GM12878 (cell line): Measurements from ENCODE around the gene CLASP2.

Experiments
- EP300 ChIP-seq, 2 experiments: fragments of 150-350 bp in 1 of 2; IDR thresholded peaks; 2 replicates each; pipeline ENCODE4 v1.6.1; 2011 to 2012; ENCODE audit warnings: low read depth in 2 of 2, low read length in 2 of 2, borderline replicate concordance in 1 of 2, improper control_type of control experiment in 1 of 2, inconsistent platforms in 1 of 2; ENCODE audit not compliant: control insufficient read depth in 1 of 2
- EZH2 ChIP-seq: IDR thresholded peaks from 2 replicates; pipeline ENCODE4 v1.6.1; 2012; ENCODE audit warnings: low read depth, mild to moderate bottlenecking, control low read depth, inconsistent platforms, low read length, borderline replicate concordance; ENCODE audit not compliant: control insufficient read depth
- FOS ChIP-seq: IDR thresholded peaks from 3 replicates; pipeline ENCODE4 v1.6.1; 2011; ENCODE audit warnings: borderline replicate concordance; ENCODE audit not compliant: insufficient read length; ENCODE audit errors: extremely low read depth
- JUNB ChIP-seq: IDR thresholded peaks from 2 replicates; pipeline ENCODE4 v1.6.1; 2016; ENCODE audit warnings: antibody characterized with exemption, mild to moderate bottlenecking
- MYC ChIP-seq: IDR thresholded peaks from 2 replicates; pipeline ENCODE4 v1.6.1; 2011; ENCODE audit warnings: mild to moderate bottlenecking, low read length, moderate library complexity, inconsistent platforms; ENCODE audit not compliant: insufficient read depth, insufficient replicate concordance, insufficient read length, severe bottlenecking
- SMC3 ChIP-seq: IDR thresholded peaks from 2 replicates; pipeline ENCODE4 v1.6.1; 2011; ENCODE audit warnings: low read length, improper control_type of control experiment, borderline replicate concordance
- STAT1 ChIP-seq: fragments of 450-650 bp; conservative IDR thresholded peaks from 2 replicates; pipeline ENCODE4 v1.6.1; 2014; ENCODE audit warnings: antibody characterized with exemption, mild to moderate bottlenecking
- ZNF274 ChIP-seq: IDR thresholded peaks from one replicate; pipeline ENCODE4 v1.8.0; 2011; ENCODE audit not compliant: insufficient read length, insufficient read depth
- TF ChIP-seq, protein P1 (sequence below): IDR thresholded peaks from 2 replicates; pipeline ENCODE4 v1.6.1; 2012; ENCODE audit warnings: improper control_type of control experiment, low read depth, low read length; ENCODE audit not compliant: insufficient replicate concordance
- TF ChIP-seq, protein P2 (sequence below), 3 experiments: IDR thresholded peaks in 2 of 3; conservative IDR thresholded peaks in 1 of 3; 2 replicates each; pipeline ENCODE4 v1.5.1; 2011; ENCODE audit warnings: low read depth in 3 of 3, low read length in 3 of 3, mild to moderate bottlenecking in 3 of 3, control low read depth in 2 of 3, moderate library complexity in 2 of 3, inconsistent platforms in 1 of 3, mixed read lengths in 1 of 3; ENCODE audit not compliant: control insufficient read depth in 2 of 3, insufficient read depth in 1 of 3; ENCODE audit errors: extremely low read depth in 1 of 3
- TF ChIP-seq, protein P3 (sequence below): IDR thresholded peaks from 2 replicates; pipeline ENCODE4 v1.6.1; 2012; ENCODE audit warnings: low read depth, low read length, improper control_type of control experiment
- TF ChIP-seq, protein P4 (sequence below): fragments of 450-650 bp; IDR thresholded peaks from 2 replicates; pipeline ENCODE4 v1.6.1; 2016; ENCODE audit warnings: mild to moderate bottlenecking
- TF ChIP-seq, protein P5 (sequence below): fragments of 450-650 bp; IDR thresholded peaks from 2 replicates; pipeline ENCODE4 v1.6.1; 2017; ENCODE audit warnings: antibody characterized with exemption, mild to moderate bottlenecking, moderate library complexity
- TF ChIP-seq, protein P6 (sequence below): fragments of 450-650 bp; IDR thresholded peaks from 2 replicates; pipeline ENCODE4 v1.6.1; 2014; ENCODE audit warnings: mild to moderate bottlenecking

DNA sequence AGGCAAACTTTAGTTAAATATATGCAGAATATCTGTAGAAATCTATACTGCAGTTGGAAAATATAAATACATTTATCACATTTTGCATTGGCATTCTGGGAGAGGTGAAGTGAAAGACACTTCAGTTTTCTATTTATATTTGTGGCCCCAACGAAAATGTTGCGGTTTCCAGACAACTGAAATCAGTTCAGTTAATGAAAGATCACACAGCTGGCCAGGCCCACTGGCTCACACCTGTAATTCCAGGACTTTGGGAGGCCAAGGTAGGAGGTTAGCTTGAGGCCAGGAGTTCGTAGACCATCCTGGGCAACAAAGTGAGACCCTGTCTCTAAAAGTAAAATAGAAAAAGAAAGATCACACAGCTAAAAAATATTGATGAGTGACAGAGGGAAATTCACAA, 11.9 kb upstream of the CLASP2 start:
- TF ChIP-seq, protein P1, sequence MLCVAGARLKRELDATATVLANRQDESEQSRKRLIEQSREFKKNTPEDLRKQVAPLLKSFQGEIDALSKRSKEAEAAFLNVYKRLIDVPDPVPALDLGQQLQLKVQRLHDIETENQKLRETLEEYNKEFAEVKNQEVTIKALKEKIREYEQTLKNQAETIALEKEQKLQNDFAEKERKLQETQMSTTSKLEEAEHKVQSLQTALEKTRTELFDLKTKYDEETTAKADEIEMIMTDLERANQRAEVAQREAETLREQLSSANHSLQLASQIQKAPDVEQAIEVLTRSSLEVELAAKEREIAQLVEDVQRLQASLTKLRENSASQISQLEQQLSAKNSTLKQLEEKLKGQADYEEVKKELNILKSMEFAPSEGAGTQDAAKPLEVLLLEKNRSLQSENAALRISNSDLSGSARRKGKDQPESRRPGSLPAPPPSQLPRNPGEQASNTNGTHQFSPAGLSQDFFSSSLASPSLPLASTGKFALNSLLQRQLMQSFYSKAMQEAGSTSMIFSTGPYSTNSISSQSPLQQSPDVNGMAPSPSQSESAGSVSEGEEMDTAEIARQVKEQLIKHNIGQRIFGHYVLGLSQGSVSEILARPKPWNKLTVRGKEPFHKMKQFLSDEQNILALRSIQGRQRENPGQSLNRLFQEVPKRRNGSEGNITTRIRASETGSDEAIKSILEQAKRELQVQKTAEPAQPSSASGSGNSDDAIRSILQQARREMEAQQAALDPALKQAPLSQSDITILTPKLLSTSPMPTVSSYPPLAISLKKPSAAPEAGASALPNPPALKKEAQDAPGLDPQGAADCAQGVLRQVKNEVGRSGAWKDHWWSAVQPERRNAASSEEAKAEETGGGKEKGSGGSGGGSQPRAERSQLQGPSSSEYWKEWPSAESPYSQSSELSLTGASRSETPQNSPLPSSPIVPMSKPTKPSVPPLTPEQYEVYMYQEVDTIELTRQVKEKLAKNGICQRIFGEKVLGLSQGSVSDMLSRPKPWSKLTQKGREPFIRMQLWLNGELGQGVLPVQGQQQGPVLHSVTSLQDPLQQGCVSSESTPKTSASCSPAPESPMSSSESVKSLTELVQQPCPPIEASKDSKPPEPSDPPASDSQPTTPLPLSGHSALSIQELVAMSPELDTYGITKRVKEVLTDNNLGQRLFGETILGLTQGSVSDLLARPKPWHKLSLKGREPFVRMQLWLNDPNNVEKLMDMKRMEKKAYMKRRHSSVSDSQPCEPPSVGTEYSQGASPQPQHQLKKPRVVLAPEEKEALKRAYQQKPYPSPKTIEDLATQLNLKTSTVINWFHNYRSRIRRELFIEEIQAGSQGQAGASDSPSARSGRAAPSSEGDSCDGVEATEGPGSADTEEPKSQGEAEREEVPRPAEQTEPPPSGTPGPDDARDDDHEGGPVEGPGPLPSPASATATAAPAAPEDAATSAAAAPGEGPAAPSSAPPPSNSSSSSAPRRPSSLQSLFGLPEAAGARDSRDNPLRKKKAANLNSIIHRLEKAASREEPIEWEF: no peak
- TF ChIP-seq ZNF274 (no peak), MYC (no peak), JUNB (no peak), EZH2 (no peak), EP300 (IDR thresholded peaks at IDR 0.05; ENCODE audit: borderline replicate concordance in 1 of 2, control insufficient read depth in 1 of 2, low read depth in 2 of 2, low read length in 2 of 2) (no peak), STAT1 (no peak), SMC3 (no peak), FOS (no peak)
- TF ChIP-seq, protein P2, sequence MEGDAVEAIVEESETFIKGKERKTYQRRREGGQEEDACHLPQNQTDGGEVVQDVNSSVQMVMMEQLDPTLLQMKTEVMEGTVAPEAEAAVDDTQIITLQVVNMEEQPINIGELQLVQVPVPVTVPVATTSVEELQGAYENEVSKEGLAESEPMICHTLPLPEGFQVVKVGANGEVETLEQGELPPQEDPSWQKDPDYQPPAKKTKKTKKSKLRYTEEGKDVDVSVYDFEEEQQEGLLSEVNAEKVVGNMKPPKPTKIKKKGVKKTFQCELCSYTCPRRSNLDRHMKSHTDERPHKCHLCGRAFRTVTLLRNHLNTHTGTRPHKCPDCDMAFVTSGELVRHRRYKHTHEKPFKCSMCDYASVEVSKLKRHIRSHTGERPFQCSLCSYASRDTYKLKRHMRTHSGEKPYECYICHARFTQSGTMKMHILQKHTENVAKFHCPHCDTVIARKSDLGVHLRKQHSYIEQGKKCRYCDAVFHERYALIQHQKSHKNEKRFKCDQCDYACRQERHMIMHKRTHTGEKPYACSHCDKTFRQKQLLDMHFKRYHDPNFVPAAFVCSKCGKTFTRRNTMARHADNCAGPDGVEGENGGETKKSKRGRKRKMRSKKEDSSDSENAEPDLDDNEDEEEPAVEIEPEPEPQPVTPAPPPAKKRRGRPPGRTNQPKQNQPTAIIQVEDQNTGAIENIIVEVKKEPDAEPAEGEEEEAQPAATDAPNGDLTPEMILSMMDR (IDR thresholded peaks at IDR 0.05 in 2 of 3, conservative IDR thresholded peaks at IDR 0.05 in 1 of 3; ENCODE audit: control insufficient read depth in 2 of 3, extremely low read depth in 1 of 3, insufficient read depth in 1 of 3, low read depth in 3 of 3, low read length in 3 of 3): no peak
- TF ChIP-seq, protein P3, sequence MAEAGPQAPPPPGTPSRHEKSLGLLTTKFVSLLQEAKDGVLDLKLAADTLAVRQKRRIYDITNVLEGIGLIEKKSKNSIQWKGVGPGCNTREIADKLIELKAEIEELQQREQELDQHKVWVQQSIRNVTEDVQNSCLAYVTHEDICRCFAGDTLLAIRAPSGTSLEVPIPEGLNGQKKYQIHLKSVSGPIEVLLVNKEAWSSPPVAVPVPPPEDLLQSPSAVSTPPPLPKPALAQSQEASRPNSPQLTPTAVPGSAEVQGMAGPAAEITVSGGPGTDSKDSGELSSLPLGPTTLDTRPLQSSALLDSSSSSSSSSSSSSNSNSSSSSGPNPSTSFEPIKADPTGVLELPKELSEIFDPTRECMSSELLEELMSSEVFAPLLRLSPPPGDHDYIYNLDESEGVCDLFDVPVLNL: no peak
- TF ChIP-seq, protein P4, sequence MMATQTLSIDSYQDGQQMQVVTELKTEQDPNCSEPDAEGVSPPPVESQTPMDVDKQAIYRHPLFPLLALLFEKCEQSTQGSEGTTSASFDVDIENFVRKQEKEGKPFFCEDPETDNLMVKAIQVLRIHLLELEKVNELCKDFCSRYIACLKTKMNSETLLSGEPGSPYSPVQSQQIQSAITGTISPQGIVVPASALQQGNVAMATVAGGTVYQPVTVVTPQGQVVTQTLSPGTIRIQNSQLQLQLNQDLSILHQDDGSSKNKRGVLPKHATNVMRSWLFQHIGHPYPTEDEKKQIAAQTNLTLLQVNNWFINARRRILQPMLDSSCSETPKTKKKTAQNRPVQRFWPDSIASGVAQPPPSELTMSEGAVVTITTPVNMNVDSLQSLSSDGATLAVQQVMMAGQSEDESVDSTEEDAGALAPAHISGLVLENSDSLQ: no peak
- TF ChIP-seq, protein P5, sequence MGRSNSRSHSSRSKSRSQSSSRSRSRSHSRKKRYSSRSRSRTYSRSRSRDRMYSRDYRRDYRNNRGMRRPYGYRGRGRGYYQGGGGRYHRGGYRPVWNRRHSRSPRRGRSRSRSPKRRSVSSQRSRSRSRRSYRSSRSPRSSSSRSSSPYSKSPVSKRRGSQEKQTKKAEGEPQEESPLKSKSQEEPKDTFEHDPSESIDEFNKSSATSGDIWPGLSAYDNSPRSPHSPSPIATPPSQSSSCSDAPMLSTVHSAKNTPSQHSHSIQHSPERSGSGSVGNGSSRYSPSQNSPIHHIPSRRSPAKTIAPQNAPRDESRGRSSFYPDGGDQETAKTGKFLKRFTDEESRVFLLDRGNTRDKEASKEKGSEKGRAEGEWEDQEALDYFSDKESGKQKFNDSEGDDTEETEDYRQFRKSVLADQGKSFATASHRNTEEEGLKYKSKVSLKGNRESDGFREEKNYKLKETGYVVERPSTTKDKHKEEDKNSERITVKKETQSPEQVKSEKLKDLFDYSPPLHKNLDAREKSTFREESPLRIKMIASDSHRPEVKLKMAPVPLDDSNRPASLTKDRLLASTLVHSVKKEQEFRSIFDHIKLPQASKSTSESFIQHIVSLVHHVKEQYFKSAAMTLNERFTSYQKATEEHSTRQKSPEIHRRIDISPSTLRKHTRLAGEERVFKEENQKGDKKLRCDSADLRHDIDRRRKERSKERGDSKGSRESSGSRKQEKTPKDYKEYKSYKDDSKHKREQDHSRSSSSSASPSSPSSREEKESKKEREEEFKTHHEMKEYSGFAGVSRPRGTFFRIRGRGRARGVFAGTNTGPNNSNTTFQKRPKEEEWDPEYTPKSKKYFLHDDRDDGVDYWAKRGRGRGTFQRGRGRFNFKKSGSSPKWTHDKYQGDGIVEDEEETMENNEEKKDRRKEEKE: no peak
- TF ChIP-seq, protein P6, sequence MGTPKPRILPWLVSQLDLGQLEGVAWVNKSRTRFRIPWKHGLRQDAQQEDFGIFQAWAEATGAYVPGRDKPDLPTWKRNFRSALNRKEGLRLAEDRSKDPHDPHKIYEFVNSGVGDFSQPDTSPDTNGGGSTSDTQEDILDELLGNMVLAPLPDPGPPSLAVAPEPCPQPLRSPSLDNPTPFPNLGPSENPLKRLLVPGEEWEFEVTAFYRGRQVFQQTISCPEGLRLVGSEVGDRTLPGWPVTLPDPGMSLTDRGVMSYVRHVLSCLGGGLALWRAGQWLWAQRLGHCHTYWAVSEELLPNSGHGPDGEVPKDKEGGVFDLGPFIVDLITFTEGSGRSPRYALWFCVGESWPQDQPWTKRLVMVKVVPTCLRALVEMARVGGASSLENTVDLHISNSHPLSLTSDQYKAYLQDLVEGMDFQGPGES: no peak
